Progenitor cell of endocrine pancreas (in vitro differentiated cells): ENCODE measurements around the gene ADAMTSL4. TPM values are rescaled to one million over a fixed set of nuclear protein-coding genes. Genes with fewer than 3 reads are reported as not detected.

ENCODE experiments used
- DNase-seq: peaks from one replicate; pipeline ENCODE4 v3.0.0; 2021; ENCODE audit warnings: low spot score; ENCODE audit not compliant: unreplicated experiment
- H3K27ac Mint-ChIP-seq: 2 replicates; pipeline ENCODE4 v1.8.0; 2021; ENCODE audit warnings: mild to moderate bottlenecking, moderate library complexity, mixed read lengths
- H3K27me3 Mint-ChIP-seq: 2 replicates; pipeline ENCODE4 v1.8.0; 2021; ENCODE audit warnings: mixed read lengths
- H3K36me3 Mint-ChIP-seq: 2 replicates; pipeline ENCODE4 v1.8.0; 2022; ENCODE audit warnings: mixed read lengths; ENCODE audit not compliant: insufficient read depth
- H3K4me1 Mint-ChIP-seq: 2 replicates; pipeline ENCODE4 v1.8.0; 2021; ENCODE audit warnings: low read depth, mixed read lengths
- H3K4me3 Mint-ChIP-seq: 2 replicates; pipeline ENCODE4 v1.8.0; 2021; ENCODE audit warnings: low read depth, mild to moderate bottlenecking, moderate library complexity, mixed read lengths
- H3K9me3 Mint-ChIP-seq: 2 replicates; pipeline ENCODE4 v1.8.0; 2021; ENCODE audit warnings: low read depth, mixed read lengths
- CTCF ChIP-seq: fragments of 200-600 bp; sonication (generic); IDR thresholded peaks from one replicate; pipeline ENCODE4 v1.5.0; 2021; ENCODE audit warnings: antibody characterized with exemption, mild to moderate bottlenecking; ENCODE audit not compliant: unreplicated experiment
- total RNA-seq: library from RNA; stranded (reverse); gene quantifications from 2 replicates; pipeline ENCODE4 v1.2.1, GENCODE V29; 2021

The ADAMTSL4 gene
- total RNA-seq, 1 donor from 2014 or later, result 5.5 TPM

GRCh38 chr1:150553392-150554085, 4.3 kb downstream of the ADAMTSL4 start:
- Mint-ChIP-seq H3K27ac (no peak overlapping the region), H3K27me3 (peaks cover 14% of the 10 kb centered on the region), H3K4me3 (no peak overlapping the region), H3K36me3 (no peaks in the 10 kb centered on the region), H3K4me1 (peaks cover 12% of the 10 kb centered on the region), H3K9me3 (no peaks in the 10 kb centered on the region)
- no peak for TF ChIP-seq CTCF
- DNase-seq, result no peak

GRCh38 chr1:150554086-150554452, 4.9 kb downstream of the ADAMTSL4 start:
- Mint-ChIP-seq H3K36me3 (no peaks in the 10 kb centered on the region), H3K27ac (no peak overlapping the region), H3K4me3 (no peak overlapping the region), H3K27me3 (peaks cover 14% of the 10 kb centered on the region), H3K4me1 (peaks cover 15% of the 10 kb centered on the region), H3K9me3 (no peaks in the 10 kb centered on the region)
- no peak for TF ChIP-seq CTCF
- DNase-seq, result no peak

- no peak overlapping the region for H3K4me3 Mint-ChIP-seq
- TF ChIP-seq CTCF, result no peak
Measured at GRCh38 chr1:150555198-150555970, 6.2 kb downstream of the ADAMTSL4 start.

GRCh38 chr1:150555971-150556865, 7.0 kb downstream of the ADAMTSL4 start:
- H3K4me1 Mint-ChIP-seq, result peaks cover 24% of the 10 kb centered on the region
- H3K4me3 Mint-ChIP-seq, result no peak overlapping the region
- no peak for TF ChIP-seq CTCF
- no peak overlapping the region for H3K27ac Mint-ChIP-seq
- no peaks in the 10 kb centered on the region for H3K36me3 Mint-ChIP-seq
- H3K27me3 Mint-ChIP-seq, result peaks cover 5% of the 10 kb centered on the region
- no peaks in the 10 kb centered on the region for H3K9me3 Mint-ChIP-seq
- no peak for DNase-seq

More at GRCh38 chr1:150555198-150555970, 6.2 kb downstream of the ADAMTSL4 start:
- DNase-seq, result no peak
- Mint-ChIP-seq H3K4me1 (peaks cover 18% of the 10 kb centered on the region), H3K27me3 (peaks cover 8% of the 10 kb centered on the region), H3K9me3 (no peaks in the 10 kb centered on the region), H3K36me3 (no peaks in the 10 kb centered on the region), H3K27ac (no peak overlapping the region)

GRCh38 chr1:150557065-150557600, 7.9 kb downstream of the ADAMTSL4 start:
- H3K9me3 Mint-ChIP-seq, result no peaks in the 10 kb centered on the region
- H3K36me3 Mint-ChIP-seq, result no peaks in the 10 kb centered on the region
- H3K4me3 Mint-ChIP-seq, result no peak overlapping the region
- H3K4me1 Mint-ChIP-seq, result peaks cover 28% of the 10 kb centered on the region
- H3K27ac Mint-ChIP-seq, result no peak overlapping the region
- DNase-seq, result no peak
- H3K27me3 Mint-ChIP-seq, result no peaks in the 10 kb centered on the region
- no peak for TF ChIP-seq CTCF
